ENCODE measurements around the gene S100A6.
"Not testable (repeated sequence)": the region's sequence is repeated elsewhere in the genome, so short reads cannot be mapped to it uniquely, and the experiment has no call there.

S100A6 gene

DNA sequence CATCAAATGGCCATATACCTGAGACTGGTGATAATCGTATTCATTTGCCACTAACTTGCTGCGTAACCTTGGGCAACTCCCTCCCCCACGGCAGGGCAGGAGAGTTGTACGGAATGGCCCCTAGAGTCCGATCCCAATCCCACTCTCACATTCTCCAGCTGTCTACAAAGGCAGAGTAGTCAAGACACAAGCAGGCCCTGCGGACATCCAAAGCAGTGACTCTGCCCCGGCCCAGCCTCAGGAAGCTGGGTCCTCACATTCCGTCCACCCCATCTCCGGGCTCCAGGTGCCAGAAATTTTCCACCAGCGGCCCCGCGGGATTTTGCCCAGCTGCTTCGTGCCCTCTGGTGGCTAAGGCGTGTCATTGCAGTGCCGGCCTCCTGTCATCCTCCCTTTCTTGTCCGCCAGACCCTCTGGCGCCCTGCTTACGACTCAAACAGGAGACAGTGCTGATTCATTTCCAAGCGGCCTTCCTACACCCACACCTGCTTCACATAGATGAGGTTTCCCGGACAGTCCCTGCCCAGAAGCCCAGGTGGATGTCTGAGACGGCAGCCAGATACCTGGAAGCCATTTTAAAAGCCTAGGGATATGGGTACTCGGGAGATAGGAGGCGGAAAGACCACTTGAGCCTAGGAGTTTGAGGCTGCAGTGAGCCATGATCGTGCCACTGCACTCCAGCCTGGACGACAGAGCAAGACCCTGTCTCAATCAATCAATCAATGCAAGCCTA lies 32.7 kb upstream of the S100A6 start:
- H3K4me3 ChIP-seq (ENCODE audit: low read length): no peak overlapping the region
- TF ChIP-seq ZNF274 (IDR thresholded peaks at IDR 0.05; ENCODE audit: low read depth, low read length): no peak

DNA sequence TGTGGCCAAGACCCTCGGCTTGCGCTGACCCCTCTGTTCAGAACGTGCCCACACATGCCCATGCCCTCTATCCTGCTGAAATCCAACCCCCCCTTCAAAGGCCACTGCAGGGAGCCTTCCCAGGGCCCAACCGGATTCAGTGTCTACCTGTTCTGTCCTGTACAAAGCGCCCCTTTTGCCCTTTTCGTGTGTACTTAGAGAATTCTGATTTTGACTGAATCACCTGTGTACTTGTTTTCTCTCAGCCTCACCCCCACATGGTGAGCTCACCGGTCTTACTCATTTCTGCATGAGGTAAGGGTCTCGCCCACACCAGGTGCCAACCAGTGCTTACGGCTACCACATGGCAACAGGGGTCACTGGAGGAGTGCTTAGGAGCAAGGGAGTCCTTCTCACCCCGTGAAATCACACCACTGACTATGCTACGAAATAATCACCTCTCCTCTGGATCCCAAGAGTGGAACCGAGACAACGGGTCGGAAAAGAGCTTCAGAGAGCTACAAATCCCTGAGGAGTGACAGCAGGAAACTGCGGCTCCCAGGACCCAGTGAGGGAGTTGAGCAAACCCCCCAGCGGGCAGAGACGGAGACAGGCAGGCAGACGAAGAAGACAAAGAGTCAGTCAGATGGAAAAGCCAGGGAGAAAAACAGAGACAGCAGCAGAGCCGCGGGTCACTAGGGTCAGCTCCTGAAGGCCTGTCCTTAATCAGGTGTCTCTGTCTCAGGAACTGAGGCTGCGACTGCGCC lies 32.0 kb upstream of the S100A6 start:
- TF ChIP-seq ZNF274 (IDR thresholded peaks at IDR 0.05; ENCODE audit: low read depth, low read length): no peak
- no peak overlapping the region for H3K4me3 ChIP-seq (ENCODE audit: low read length)

DNA sequence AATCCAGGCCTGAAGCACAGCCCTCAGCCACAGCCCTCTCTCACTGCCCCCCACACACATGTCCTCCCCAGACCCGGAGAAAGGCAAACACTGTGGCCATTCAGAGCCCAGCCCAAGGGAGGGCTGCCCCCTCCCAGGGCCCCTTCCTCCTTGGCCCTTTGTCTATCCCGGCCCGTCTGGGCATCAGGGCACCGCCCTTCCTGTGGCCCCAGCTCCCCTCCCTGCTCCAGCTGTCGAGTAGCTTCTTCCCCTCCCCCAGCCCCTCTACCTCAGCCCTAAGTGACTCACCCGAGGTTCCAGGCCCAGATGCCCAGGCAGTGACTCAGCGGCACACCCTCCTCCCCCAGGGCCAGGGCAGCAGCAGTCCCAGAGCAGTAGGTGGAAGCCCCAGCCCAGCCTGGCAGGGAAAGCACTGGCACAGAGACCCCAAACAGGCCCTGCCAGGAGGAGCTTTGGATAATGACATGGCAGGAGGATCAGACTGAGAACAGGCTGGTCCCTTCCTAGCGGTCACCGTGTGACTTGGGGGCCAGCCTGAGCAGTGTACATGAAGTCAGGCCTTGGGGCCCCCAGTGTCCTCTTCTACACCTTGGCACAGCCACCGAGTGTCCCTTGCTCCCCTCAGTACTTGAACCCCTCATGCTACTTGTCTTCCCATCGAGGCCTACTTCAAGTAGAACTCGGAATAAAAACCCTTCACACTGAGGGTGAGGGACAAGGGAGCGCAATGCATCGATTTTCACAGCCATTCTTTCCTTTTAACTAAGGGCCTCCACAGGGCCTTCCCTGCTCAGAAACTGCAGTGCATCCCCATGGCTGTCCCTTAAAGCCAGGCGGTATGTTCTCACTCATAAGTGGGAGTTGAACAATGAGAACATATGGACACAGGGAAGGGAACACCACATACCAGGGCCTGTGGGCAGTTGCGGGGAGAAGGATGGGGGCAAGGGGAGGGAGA lies 30.9 kb upstream of the S100A6 start:
- TF ChIP-seq ZNF274 (IDR thresholded peaks at IDR 0.05; ENCODE audit: low read depth, low read length): no peak
- no peak overlapping the region for H3K4me3 ChIP-seq (ENCODE audit: low read length)

DNA sequence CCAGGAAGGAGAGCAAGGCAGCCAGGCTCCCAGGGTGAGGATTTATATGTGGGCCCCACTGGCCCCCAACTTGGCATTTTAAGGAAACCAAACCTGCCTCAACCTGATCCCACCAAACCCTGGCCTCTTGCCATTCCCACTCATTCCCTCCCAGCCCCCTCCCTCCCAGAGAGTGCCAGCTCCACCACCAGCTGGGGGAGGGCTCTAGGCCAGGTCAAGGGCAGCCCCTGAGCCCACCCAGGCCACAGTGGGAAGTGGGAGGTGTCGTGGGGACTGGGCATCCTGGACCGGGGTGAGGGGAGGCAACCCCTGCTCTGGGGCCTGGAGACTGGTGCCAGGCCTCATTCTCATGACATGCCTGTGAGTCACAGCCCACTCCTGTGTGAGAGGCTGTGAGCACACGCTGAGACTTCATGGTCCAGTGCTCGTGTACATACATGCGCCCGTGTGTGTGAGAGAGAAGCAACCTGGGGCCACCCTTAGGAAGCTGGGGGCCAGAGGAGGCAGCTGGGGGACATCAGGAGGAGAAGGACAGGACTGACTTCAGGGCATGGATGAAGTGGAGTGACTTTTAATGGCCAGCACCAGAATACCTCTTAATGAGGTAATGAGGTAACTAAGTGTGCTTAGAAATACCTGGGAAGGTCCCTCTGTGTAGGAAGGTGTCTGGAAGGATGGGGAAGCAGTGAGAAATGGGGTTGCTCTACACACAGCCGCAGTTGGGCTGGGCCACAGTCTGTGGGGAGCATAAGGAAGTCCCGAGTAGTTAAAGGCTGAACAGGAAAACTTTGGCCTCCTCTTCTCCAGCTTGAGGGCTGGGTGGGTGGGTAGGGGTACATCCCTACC lies 30.0 kb upstream of the S100A6 start, which contains the start of gene S100A2:
S100A2 (minus strand) TSS at position 316 of the 846 bp plus-strand sequence. CDS start 1,967 bp downstream, outside the sequence.
- TF ChIP-seq ZNF274 (IDR thresholded peaks at IDR 0.05; ENCODE audit: low read depth, low read length): no peak

DNA sequence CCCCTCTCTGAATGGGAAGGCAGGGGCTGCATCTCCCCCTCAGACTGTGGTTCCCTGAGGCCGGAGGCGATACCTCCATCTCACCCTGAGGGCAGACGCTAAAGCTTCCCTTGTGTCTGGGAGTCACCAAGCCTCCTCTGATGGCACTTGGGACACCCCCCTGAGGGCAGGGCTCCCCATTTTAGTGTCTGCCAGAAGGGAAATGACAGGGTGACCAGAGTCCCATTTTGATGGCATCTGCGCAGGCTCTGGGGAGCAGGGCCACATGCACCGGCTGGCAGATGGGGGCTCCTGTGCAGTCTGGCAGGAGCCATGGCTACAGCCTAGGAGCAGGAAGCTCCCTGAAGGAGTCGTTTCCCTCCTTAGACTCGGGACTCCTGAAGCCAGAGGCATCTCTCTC lies 28.2 kb upstream of the S100A6 start:
- no peak overlapping the region for H3K4me3 ChIP-seq (ENCODE audit: low read length)
- no peak for TF ChIP-seq ZNF274 (IDR thresholded peaks at IDR 0.05; ENCODE audit: low read depth, low read length)

More for the DNA sequence above, 30.0 kb upstream of the S100A6 start, which contains the start of gene S100A2:
- no peak within 1 kb of the TSS for H3K4me3 ChIP-seq (ENCODE audit: low read length)

DNA sequence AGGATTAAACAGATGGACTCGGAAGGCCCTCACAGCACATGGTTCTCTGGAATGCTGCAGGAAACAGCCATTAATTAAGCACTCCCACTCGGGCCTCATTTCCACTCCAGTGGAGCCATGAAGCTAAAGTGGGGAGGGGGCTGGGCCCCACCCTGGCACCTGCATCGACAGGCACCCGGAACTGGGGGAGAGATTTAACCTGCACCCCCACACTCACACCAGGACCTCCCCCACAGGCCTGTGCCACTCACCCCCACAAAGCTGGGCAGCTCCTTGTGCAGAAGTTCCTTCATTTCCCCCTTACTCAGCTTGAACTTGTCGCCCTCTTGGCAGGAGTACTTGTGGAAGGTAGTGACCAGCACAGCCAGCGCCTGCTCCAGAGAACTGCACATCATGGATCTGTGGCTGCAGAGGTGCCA lies 27.7 kb upstream of the S100A6 start:
- TF ChIP-seq ZNF274 (IDR thresholded peaks at IDR 0.05; ENCODE audit: low read depth, low read length): no peak

DNA sequence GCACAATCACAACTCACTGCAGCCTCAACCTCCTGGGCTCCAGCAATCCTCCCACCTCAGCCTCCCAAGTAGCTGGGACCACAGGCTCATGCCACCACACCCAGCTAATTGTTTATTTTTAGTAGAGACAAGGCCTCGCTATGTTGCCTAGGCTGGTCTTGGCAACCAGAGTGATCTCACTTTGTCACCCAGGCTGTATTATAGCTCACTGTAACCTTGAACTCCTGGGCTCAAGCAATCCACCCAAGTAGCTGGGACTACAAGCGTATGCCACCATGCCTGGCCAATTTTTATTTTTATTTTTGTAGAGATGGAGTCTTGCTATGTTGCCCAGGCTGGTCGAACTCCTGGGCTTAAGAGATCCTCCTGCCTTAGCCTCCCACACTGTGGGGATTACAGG lies 26.2 kb upstream of the S100A6 start:
- H3K4me3 ChIP-seq (ENCODE audit: low read length): not testable (repeated sequence)

More for the DNA sequence above, 27.7 kb upstream of the S100A6 start:
- no peak overlapping the region for H3K4me3 ChIP-seq (ENCODE audit: low read length)

DNA sequence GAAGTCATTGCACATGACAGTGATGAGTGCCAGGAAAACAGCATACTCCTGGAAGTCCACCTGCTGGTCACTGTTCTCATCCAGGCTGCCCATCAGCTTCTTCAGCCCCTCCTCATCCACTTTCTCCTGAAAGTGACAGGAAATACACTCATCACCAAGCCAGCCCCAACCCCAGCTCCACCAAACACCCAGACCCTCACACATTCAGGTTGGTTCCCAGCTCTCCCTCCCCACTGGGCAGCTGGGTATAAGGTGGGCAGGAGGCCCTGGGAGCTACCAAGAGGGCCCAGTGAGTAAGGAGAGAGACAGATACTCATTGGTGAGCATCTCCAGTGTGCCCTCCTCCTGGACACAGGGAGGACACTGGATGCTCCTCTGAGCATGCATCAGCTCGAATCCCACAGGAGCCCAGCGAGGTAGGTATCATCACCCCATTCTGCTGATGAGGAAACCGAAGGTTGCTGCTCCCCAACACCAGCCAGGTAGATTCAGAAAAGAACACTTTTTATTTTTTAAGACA lies 25.7 kb upstream of the S100A6 start:
- no peak for TF ChIP-seq ZNF274 (IDR thresholded peaks at IDR 0.05; ENCODE audit: low read depth, low read length)
- no peak overlapping the region for H3K4me3 ChIP-seq (ENCODE audit: low read length)

DNA sequence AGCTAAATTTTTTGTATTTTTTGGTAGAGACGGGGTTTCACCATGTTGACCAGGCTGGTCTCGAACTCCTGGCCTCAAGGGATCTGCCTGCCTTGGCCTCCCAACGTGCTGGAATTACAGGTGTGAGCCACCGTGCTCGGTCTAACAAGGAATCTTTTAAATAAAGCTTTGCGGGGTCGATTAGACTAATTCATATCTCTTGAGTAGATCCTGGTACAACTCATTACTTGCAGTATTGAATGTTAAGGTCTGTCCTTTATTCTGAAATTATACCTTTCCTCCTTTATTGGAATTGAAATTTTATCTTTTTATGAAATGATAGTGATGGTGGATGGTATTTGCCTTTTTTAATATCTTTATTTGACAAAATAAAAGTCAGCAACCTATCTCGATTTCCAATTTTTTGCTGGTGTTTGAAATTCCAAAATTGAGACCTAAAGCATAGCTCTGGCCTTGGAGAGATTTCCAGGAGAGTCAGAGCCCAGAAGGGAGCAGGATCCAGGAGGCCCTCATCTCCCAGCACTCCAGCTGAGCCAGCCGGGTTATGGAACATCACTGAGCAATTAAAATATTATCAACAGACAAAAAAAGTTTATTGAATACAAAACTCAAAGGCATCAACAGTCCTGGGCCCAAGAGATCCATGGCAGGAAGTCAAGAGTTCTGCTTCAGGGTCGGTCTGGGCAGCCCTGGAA lies 25.1 kb upstream of the S100A6 start:
- H3K4me3 ChIP-seq (ENCODE audit: low read length): no peak overlapping the region
- no peak for TF ChIP-seq ZNF274 (IDR thresholded peaks at IDR 0.05; ENCODE audit: low read depth, low read length)

DNA sequence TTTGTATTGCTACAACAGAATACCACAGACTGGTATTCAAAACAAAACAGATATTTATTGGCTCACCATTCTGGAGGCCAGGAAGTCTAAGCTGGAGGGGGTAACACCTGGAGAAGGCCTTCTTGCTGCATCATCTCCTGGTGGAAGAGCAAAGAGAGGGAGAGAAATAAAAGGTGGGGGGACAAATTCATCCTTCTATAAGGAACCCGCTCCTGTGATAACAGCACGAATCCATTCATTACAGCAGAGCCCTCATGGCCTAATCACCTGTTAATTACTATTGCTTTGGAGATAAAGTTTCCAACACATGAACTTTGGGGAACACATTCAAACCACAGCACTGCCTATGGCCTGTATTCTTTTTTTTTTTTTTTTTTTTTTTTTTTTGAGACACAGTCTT lies 24.4 kb upstream of the S100A6 start:
- no peak for TF ChIP-seq ZNF274 (IDR thresholded peaks at IDR 0.05; ENCODE audit: low read depth, low read length)
- no peak overlapping the region for H3K4me3 ChIP-seq (ENCODE audit: low read length)

DNA sequence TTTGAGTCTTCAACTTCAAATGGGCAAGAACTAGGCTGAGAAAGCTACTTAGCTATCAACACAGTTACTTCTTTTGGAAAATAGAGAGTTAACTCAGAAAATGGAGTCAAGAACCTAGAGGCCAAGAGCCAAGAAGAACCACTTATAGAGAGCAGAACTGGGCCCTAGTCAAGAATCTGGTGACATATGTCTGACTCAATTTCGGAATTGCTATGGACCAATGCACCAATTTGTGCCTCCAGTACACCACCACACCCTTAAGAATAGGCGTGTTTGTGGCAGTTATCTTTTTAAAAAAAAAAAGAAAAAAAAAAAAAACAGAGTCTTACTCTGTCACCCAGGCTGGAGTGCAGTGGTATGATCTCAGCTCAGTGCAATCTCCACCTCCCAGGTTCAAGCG lies 22.1 kb upstream of the S100A6 start:
- no peak overlapping the region for H3K4me3 ChIP-seq (ENCODE audit: low read length)
- no peak for TF ChIP-seq ZNF274 (IDR thresholded peaks at IDR 0.05; ENCODE audit: low read depth, low read length)

DNA sequence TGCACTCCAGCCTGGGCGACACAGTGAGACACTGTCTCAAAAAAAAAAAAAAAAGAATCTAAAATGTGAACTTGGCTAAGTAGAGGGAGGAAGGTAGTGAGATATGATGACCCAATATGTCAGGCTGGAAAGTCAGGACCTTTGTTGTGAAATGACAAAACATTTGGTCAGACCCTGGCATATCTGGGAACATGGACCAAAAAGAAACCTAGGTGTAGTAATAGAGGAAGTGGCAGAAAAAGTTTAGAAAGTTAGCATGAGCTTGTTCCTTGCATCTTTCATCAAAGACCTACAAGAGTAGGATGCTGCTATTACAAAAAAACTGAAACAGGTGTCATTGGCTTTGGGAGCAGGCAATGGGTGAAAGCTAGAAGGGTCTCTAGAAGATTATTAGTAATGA lies 20.6 kb upstream of the S100A6 start:
- no peak overlapping the region for H3K4me3 ChIP-seq (ENCODE audit: low read length)
- TF ChIP-seq ZNF274 (IDR thresholded peaks at IDR 0.05; ENCODE audit: low read depth, low read length): no peak

Measured in GM08714 (cell line).